Right lobe of liver (tissue), 4 donors: Measurements from ENCODE around the gene MTA1.

Source experiments
- POLR2A ChIP-seq: fragments of 450-650 bp; IDR thresholded peaks from one replicate; pipeline ENCODE4 v1.6.1; 2017; ENCODE audit warnings: antibody characterized with exemption, mild to moderate bottlenecking
- TF ChIP-seq, protein P1 (sequence below), 4 donors: fragments of 200-600 bp in 3 of 4; fragments of 450-650 bp in 1 of 4; IDR thresholded peaks; one replicate each; pipeline versions ENCODE4 v1.5.1 to v1.8.0; 2016 to 2022; ENCODE audit warnings: antibody characterized with exemption in 4 of 4, mild to moderate bottlenecking in 2 of 4
- donor health status: DM: no; HTN: no; CAD: no.
- donor health status: DM: no; HTN: no; CAD: no.
- donor health status: DM: no; HTN: yes; CAD: no.

DNA sequence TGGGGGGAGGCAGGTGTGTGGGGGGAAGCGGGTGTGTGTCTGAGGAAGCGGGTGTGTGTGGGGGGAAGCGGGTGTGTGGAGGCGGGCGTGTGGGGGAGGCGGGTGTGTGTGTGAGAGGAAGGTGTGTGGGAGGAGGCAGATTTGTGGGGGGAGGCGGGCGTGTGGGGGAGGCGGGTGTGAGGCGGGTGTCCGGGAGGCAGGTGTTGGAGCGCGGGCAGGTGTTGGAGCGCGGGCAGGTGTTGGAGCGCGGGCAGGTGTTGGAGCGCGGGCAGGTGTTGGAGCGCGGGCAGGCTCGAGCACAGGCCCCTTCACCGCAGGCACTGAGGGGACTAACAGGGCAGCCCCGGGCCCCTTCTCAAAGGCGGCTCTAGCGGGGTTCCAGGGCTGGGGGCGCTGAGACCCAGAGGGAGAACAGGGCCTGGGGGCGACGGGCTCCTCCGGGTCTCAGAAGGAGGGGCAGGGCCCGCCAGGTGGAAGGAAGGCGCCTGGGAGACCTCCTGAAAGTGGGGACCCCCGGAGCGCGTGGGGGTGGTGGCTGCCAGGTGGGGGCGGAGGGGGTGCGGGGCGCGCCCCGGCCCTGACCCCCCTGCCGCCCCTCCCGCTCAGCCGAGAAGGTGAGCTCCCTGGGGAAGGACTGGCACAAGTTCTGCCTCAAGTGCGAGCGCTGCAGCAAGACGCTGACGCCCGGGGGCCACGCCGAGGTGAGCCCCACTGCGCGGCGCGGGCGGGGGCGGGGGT is 58.2 kb downstream of the MTA1 start:
- TF ChIP-seq, protein P1, sequence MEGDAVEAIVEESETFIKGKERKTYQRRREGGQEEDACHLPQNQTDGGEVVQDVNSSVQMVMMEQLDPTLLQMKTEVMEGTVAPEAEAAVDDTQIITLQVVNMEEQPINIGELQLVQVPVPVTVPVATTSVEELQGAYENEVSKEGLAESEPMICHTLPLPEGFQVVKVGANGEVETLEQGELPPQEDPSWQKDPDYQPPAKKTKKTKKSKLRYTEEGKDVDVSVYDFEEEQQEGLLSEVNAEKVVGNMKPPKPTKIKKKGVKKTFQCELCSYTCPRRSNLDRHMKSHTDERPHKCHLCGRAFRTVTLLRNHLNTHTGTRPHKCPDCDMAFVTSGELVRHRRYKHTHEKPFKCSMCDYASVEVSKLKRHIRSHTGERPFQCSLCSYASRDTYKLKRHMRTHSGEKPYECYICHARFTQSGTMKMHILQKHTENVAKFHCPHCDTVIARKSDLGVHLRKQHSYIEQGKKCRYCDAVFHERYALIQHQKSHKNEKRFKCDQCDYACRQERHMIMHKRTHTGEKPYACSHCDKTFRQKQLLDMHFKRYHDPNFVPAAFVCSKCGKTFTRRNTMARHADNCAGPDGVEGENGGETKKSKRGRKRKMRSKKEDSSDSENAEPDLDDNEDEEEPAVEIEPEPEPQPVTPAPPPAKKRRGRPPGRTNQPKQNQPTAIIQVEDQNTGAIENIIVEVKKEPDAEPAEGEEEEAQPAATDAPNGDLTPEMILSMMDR (IDR thresholded peaks at IDR 0.05) = no peak
- TF ChIP-seq POLR2A = no peak
